GM19023 (cell line): ENCODE data around the gene SPIRE2.
"Not testable (repeated sequence)": the region's sequence is repeated elsewhere in the genome, so short reads cannot be mapped to it uniquely, and the experiment has no call there.

Experiments
- ATAC-seq: cut with Tn5 transposase; IDR thresholded peaks from one replicate; pipeline ENCODE4 v1.9.1; 2021; ENCODE audit warnings: mild to moderate bottlenecking, moderate library complexity; ENCODE audit not compliant: unreplicated experiment

SPIRE2 gene, protein sequence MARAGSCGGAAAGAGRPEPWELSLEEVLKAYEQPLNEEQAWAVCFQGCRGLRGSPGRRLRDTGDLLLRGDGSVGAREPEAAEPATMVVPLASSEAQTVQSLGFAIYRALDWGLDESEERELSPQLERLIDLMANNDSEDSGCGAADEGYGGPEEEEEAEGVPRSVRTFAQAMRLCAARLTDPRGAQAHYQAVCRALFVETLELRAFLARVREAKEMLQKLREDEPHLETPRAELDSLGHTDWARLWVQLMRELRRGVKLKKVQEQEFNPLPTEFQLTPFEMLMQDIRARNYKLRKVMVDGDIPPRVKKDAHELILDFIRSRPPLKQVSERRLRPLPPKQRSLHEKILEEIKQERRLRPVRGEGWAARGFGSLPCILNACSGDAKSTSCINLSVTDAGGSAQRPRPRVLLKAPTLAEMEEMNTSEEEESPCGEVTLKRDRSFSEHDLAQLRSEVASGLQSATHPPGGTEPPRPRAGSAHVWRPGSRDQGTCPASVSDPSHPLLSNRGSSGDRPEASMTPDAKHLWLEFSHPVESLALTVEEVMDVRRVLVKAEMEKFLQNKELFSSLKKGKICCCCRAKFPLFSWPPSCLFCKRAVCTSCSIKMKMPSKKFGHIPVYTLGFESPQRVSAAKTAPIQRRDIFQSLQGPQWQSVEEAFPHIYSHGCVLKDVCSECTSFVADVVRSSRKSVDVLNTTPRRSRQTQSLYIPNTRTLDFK

DNA sequence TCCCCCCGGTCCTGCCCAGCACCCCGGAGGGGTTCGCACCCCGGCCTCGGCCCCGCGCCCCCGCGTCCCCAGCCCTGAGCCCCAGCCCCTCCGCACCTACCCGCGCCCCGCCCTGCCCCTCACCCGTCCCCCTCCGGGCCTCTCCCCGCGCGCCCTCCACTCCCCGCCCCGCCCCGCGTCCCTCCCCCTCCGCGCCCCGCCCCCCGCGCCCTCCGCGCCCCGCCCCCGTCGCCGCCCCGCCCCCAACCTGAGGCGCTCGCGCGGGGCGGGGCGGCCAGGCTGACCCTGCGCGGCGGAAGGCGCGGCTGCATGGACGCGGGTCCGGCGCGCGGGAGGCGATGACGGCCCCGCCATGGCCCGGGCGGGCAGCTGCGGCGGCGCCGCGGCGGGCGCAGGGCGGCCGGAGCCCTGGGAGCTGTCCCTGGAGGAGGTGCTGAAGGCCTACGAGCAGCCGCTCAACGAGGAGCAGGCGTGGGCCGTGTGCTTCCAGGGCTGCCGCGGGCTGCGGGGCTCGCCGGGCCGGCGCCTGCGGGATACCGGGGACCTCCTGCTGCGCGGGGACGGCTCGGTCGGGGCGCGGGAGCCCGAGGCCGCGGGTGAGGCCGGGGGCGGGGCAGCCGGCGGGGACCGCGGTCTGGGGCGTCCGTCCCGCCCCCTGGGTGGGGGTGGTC, at the start of gene SPIRE2:
Gene SPIRE2, plus strand, starts transcription at position 277 of the 671 bp plus-strand sequence. Its CDS starts 76 bp downstream, at position 353.
- ATAC-seq, result no peak

DNA sequence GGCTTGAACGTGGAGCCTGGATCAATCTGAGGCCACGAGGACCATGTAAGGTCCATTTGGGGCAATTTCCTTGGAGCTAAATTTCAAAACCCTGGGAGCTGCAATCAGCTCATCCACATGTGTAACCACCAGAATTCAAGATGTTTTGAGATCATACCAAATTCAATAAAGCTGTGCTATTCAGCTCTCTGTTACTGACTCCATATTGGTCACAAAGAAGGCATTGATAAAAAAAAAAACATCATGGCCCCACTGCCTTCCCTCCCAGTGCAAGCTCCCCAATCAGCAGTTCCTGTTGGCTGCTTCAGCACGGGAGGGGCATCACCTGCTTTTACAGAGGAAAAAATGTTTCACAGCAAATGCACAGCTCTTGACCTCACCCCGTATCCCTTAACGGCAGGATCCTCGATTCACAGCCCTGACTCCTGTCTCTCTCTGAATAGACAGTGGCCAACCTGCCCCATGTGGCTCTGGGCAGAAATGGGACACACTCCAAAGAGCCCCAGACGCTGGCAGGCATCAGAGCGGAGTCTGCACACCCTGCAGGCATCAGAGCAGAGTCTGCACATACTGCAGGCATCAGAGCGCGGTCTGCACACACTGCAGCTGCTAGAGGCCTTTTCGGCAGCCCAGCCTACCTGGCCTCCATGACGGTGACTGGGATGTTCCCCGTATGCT, 48.9 kb upstream of the SPIRE2 start:
- no peak for ATAC-seq

DNA sequence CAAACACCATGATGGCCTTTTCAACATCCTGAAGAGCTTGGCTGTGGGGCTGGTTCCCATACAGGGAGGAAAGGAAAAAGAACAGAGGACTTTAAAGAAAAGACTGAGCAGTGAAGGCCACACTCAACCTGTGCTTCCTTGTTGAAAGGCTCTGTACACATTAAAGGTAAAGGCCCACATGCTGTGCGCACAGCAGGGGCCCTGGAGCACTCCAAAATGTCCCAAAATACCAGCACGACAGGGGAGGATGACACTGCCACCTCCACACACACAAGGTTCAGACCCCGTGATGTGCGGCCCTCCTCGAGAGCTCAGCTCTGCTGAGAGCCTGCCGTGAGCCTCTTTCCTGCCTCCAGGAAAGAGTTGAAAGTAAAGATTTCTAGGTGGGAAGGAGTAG, 48.4 kb upstream of the SPIRE2 start:
- no peak for ATAC-seq

DNA sequence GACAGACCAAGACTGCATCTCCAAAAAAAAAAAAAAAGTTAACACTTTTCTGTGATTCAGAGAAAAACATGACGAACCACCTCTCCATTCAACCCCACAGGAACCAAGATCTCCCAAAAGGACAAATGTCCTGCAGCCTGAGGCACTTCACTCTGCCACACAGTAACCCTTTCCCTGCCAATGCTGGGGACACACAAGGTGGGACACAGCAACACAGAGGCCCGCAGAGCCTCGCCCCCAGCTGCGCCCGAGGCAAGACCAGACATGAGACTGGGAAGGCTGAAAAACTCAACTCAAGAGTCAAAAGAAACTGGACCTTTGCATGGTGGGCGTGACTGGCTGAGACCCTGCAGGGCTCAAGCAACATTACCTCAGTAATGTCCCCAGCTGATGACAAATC, 45.8 kb upstream of the SPIRE2 start:
- ATAC-seq, result no peak

DNA sequence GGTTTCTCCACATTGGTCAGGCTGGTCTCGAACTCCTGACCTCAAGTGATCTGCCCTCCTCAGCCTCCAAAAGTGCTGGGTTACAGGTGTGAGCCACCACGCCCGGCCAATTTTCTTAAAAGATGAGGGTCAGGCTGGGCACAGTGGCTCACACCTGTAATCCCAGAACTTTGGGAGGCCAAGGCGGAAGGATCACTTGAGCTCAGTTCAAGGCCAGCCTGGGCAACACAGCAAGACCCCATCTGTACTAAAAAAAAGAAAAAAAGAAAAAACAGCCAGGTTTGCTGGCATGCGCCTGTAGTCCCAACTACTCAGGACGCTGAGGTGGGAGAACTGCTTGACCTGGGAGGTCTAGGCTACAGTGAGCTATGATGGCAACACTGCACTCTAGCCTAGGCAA, 44.3 kb upstream of the SPIRE2 start:
- not testable (repeated sequence) for ATAC-seq

DNA sequence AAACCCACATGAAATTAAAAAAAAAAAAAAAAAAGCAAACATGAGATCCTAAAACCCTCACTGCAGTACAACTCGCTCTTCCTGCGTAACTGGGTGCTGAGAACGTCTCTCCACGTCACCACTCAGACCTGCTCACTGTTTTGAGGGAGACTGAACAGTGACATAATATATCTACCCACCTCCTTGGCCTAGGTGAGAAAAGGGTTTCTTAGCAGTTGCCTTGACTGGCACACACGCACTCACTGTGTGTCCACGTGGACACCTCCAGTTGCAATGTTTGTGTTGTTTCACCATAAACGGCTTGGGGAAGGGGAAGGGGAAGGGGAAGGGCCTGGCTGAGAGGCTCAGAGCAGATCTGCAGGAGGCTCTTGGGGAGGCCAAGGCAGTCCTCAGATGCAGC, 43.9 kb upstream of the SPIRE2 start:
- no peak for ATAC-seq

DNA sequence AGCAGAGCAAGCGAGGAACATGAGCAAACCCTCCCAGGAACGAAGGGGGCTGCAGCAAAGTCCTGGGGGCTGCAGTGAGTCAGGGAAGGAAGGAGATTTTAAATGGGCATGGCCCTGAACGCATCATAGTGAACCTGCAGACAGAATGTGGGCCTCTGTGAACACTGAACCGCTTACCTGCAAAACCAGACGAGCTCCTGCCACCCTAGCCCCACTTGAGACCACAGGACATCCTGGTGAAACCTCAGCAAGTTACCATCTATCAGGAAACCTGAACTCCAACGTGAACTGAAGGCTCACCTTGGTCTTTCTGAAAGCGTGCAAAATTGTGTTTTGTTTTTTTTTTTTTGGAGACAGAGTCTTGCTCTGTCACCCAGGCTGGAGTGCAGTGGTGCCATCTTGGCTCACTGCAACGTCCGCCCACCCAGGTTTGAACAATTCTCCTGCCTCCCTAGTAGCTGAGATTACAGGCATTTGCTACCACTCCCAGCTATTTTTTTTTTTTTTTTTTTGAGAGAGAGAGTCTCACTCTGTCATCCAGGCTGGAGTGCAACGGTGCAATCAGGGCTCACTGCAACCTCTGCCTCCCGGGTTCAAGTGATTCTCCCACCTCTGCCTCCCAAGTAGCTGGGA, 42.6 kb upstream of the SPIRE2 start:
- ATAC-seq, result no peak

DNA sequence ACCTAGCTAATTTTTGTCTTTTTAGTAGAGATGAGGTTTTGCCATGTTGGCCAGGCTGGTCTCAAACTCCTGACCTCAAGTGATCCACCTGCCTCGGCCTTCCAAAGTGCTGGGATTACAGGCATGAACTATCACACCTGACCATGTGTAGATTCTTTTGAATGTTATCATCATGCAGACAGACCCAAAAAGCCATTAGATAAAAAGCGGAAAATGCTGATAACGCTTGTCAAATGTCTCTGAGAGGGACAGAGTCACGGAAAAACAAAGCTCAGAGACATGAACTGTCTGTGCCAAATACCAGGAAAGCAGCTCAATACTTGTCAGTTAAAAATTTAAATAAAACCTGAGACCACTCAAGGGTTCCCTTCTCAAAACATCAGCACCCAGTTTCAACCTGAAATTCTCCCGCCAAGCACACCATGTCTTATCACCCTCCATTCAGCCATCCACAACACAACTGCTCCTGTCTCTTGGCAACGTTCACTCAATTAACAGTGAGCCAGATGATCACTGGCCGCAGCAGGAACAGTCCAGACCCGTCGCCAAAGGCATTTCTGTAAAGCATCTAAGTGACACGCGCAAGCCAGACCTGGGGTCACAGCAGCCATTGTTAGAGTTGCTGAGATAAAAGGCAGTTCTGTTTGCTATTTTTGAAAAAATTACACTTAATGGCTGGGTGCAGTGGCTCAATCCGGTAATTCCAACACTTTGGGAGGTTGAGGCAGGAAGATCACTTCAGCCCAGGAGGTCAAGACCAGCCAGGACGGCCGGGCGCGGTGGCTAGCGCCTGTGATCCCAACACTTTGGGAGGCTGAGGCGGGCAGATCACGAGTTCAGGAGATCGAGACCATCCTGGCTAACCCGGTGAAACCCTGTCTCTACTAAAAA, 41.6 kb upstream of the SPIRE2 start:
- ATAC-seq, result no peak

DNA sequence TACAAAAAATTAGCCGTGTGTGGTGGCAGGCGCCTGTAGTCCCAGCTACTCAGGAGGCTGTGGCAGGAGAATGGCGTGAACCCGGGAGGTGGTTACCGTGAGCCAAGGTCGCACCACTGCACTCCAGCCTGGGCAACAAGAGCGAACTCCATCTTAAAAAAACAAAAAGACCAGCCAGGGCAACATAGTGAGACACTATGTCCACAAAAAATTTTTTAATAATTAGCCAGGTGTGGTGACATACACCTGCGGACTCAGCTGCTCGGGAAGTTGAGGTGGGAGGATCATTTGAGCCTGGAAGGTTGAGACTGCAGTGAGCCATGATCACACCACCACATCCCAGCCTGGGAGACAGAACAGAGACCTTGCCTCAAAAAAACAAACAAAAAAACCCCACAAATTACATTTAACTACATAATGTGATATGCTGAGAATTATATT, 40.9 kb upstream of the SPIRE2 start:
- no peak for ATAC-seq

DNA sequence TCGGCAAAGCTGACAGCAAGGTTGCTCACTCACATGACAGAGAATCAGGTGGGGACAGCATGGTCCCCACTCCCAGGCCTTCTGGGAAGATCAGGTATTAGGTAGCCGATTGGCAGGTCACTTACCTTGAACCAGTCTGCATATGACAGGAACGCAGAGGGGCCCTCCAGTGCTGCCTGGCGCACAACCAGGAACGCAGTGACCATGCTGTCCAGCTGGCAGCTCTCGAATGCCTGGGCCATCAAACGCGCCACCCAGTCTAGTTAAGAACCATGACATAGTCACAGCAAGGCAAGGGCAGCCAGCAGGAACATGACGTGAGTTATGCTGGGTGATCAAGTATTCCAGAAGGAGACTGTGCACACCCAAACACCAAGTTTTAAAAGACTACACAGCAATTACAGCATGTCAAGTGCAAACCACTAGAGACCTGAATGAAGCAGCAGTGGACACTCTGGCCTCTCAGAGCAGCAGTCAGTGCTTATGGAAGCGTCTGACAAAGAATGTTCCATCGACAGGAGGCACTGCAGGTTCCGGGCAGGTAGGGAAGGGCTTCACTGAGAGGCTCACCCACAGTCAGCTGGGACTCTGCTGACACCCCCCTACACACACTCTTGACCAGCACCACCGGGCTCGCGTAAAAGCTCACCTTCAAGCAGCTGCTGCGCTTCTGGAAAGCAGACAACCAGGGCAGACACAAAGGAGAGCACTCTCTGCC, 36.8 kb upstream of the SPIRE2 start:
- no peak for ATAC-seq

DNA sequence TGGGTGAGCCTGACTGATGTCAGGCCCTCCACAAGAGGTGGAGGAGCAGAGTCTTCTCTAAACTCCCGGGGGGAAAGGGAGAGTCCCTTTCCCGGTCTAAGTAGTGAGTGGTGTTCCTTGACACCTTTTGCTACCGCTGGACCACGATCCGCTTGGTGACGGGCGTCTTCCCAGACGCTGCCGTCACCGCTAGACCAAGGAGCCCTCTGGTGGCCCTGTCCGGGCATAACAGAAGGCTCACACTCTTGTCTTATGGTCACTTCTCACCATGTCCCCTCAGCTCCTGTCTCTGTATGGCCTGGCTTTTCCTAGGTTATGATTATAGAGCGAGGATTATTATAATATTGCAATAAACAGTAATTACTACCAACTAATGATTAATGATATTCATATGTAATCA, 35.2 kb upstream of the SPIRE2 start:
- not testable (repeated sequence) for ATAC-seq

DNA sequence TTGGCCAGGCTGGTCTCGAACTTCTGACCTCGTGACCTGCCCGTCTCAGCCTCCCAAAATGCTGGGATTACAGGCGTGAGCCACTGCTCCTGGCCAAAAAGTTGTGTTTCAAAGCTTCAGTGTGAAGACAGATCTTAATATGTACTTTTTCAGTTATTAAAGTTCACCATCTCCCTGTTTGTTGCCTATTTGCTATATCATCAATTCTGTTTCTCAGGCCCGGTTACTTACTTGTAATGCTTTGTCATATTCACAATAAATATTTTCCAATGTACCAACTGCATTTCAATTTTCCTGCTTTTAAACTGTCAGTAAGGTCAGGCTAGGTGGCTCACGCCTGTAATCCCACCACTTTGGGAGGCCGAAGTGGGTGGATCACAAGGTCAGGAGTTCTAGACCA, 34.3 kb upstream of the SPIRE2 start:
- no peak for ATAC-seq

DNA sequence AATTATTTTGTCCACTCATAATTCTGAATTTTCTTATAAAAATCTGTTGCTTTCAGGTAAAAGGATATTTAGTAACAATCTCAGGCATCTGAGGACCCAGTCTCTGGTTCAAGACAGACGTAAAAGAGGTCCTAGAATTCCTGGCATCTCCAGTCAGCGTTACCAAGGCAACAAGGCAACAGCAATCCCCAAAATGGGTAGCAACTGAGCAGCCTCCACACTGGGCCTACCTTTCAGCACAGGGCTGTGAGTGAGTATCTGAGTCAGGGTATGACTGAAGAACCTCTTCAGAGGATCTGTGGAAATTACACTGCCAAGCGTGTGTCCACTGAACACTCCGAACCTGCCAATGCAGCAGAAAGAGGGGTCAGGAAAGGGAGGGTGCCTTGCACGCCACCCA, 32.6 kb upstream of the SPIRE2 start:
- no peak for ATAC-seq

DNA sequence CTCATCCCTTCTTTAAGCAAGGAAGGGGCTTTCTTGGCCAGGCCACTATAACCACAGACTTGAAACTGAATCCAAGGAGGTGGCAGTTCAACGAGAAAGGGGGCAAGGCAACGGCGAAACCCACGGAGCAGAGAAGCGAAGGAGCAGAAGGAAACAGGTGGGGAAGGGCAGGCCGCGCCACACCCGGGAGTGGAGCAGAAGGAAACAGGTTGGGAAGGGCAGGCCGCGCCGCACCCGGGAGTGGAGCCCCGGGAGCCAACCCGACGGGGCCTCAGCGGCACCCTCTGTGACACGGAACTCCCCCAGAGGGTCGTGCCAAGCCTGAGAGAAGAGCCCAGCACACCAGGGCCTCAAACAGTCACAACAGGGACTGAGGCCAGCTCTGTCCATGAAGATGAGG, 32.2 kb upstream of the SPIRE2 start:
- ATAC-seq, result no peak

DNA sequence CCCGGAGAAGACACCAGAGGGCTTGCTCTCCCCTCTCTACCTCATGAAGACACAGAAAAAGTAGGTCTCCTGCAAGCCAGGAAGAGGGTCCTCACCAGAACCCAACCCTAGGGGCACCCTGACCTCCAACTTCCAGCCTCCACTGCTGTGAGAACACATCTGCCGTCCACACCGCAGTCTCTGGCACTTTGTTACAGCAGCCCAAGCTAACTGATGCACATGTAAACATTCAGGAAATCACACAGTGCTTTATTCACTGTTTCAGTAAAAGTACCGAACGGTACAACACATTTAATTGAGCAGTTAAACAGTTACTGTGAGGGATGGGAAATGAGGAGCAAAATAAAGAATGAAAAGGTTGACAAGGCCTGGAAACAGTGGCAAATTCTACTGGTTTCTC, 30.1 kb upstream of the SPIRE2 start:
- ATAC-seq, result no peak

DNA sequence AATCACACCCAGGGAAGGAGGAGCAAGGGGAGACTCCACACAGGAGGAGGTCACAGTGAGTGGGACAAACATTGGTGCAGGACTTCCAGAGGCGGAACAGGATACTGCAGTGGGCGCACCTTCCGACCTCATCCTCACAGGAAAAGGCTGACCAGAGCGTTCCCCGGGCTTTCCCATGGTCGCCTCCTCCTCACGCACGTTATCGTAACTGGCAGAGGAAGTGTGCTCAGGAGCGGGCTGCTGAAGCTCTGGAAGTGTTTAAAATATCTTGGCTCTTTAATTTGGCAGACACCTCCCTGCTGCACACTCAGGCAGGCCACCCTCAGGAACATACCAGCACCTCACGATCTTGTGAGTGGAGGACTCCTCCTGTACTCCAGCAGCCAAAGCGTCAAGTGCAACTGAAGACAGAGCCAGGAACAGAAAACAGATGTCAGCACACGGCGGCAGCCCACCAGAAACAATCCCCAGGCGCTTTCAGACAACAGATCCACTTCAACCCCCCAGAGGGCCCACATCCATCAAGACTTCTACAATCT, 29.4 kb upstream of the SPIRE2 start:
- ATAC-seq, result no peak

DNA sequence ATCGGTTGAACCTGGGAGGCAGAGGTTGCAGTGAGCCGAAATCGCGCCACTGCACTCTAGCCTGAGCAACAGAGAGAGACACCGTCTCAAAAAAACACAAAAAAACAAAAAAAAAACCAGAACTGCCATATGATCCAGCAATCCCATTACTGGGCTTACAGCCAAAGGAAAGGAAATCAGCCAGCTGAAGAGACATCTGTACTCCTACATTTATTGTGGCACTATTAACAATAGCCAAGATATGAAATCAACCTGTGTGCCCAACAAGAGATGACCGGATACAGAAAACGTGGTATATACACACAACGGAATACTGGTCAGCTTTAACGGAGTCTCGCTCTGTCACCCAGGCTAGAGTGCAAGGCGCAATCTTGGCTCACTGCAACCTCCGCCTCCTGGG, 26.5 kb upstream of the SPIRE2 start:
- no peak for ATAC-seq

DNA sequence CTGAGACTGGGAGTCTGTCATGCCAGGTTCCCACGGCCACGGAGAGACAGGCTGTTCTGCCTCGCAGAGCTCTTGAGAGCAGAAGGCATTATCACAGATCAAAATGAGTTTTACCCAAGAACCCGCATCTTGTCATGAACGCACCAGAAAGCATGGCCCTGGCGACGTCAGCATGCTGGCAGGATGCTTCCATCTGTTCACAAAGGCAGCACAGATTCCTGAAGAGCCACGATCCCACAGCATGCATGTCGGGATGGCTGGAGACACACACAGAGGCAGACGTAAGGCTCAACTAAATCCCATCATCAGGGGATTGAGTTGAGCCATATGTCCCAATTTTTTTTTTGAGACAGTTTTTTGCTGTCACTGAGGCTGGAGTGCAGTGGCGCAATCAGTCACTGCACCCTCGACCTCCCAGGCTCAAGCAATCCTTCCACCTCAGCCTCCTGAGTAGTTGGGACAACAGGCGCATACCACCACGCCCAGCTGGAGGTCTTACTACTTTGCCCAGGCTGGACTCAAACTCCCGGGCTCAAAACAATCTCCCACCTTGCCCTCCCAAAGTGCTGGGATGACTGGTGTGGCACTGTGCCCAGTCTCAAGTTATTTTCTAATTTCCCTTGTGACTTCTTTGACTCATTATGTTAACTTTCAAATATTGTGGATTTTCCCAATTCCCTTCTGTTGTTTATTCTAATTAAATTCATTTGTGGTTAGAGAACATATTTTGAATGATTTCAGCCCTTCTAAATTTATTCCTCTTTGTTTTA, 23.0 kb upstream of the SPIRE2 start:
- ATAC-seq, result no peak
